BLaER1 treated with 17β-estradiol and CSF1 and Interleukin-3, amounts not matched to agents 10 nM and 100 nM (cell line): ENCODE data around the gene STAMBP.

Experiments
- H3K27ac ChIP-seq, 11 experiments: shearing (Covaris generic); formaldehyde crosslinking; 2 replicates each; pipeline ENCODE4 v1.8.1; 2022
- H3K27me3 ChIP-seq, 11 experiments: shearing (Covaris generic); formaldehyde crosslinking; 2 replicates each; pipeline ENCODE4 v1.8.1; 2022
- H3K36me3 ChIP-seq, 11 experiments: shearing (Covaris generic); formaldehyde crosslinking; 2 replicates each; pipeline ENCODE4 v1.8.1; 2022
- H3K4me1 ChIP-seq, 10 experiments: shearing (Covaris generic); formaldehyde crosslinking; 2 replicates each; pipeline ENCODE4 v1.8.1; 2022
- H3K4me2 ChIP-seq, 11 experiments: shearing (Covaris generic); formaldehyde crosslinking; 2 replicates each; pipeline ENCODE4 v1.8.1; 2022
- H3K4me3 ChIP-seq, 10 experiments: shearing (Covaris generic); formaldehyde crosslinking; 2 replicates each; pipeline ENCODE4 v1.8.1; 2022
- H3K9ac ChIP-seq, 11 experiments: shearing (Covaris generic); formaldehyde crosslinking; 2 replicates each; pipeline ENCODE4 v1.8.1; 2022
- H3K9me3 ChIP-seq, 11 experiments: shearing (Covaris generic); formaldehyde crosslinking; replicated peaks in 1 of 11; 2 replicates each; pipeline ENCODE4 v1.8.1; 2022
- H4K20me1 ChIP-seq, 11 experiments: shearing (Covaris generic); formaldehyde crosslinking; 2 replicates each; pipeline ENCODE4 v1.8.1; 2022
- Cebpa-rat ChIP-seq, 11 experiments: shearing (Covaris generic); IDR thresholded peaks; 2 replicates each; pipeline ENCODE4 v1.8.1; 2022

Gene STAMBP

GRCh38 chr2:73906847-73907505 is 78.2 kb downstream of the STAMBP start:
- no peak overlapping the region for H3K9ac ChIP-seq
- H4K20me1 ChIP-seq = no peaks in the 10 kb centered on the region
- H3K27ac ChIP-seq = peak overlapping the region in 2 of 11 experiments; percentile 12 to 13; a peak in 1 of 22 replicates
- H3K36me3 ChIP-seq = no peaks in the 10 kb centered on the region
- H3K4me3 ChIP-seq = no peak overlapping the region
- no peaks in the 10 kb centered on the region for H3K9me3 ChIP-seq
- no peak for TF ChIP-seq Cebpa-rat (IDR thresholded peaks at IDR 0.05)
- peak overlapping the region in 8 of 11 experiments; percentile 10 to 62 (median 29); a peak in 12 of 22 replicates for H3K4me2 ChIP-seq
- peaks cover 0 to 18% (median 10%) of the 10 kb centered on the region in 10 experiments; a peak in 15 of 20 replicates for H3K4me1 ChIP-seq
- no peaks in the 10 kb centered on the region for H3K27me3 ChIP-seq

GRCh38 chr2:73907840-73908452 is 79.2 kb downstream of the STAMBP start:
- Histone ChIP-seq H3K4me2 (peak overlapping the region in 5 of 11 experiments; percentile 25 to 62 (median 38); a peak in 10 of 22 replicates), H3K27ac (no peak overlapping the region; a peak in 1 of 22 replicates), H3K9me3 (no peaks in the 10 kb centered on the region), H3K4me1 (peaks cover 0 to 18% (median 10%) of the 10 kb centered on the region in 10 experiments; a peak in 15 of 20 replicates), H3K36me3 (no peaks in the 10 kb centered on the region), H3K4me3 (no peak overlapping the region), H4K20me1 (no peaks in the 10 kb centered on the region), H3K27me3 (no peaks in the 10 kb centered on the region), H3K9ac (no peak overlapping the region)
- no peak for TF ChIP-seq Cebpa-rat (IDR thresholded peaks at IDR 0.05)

DNA sequence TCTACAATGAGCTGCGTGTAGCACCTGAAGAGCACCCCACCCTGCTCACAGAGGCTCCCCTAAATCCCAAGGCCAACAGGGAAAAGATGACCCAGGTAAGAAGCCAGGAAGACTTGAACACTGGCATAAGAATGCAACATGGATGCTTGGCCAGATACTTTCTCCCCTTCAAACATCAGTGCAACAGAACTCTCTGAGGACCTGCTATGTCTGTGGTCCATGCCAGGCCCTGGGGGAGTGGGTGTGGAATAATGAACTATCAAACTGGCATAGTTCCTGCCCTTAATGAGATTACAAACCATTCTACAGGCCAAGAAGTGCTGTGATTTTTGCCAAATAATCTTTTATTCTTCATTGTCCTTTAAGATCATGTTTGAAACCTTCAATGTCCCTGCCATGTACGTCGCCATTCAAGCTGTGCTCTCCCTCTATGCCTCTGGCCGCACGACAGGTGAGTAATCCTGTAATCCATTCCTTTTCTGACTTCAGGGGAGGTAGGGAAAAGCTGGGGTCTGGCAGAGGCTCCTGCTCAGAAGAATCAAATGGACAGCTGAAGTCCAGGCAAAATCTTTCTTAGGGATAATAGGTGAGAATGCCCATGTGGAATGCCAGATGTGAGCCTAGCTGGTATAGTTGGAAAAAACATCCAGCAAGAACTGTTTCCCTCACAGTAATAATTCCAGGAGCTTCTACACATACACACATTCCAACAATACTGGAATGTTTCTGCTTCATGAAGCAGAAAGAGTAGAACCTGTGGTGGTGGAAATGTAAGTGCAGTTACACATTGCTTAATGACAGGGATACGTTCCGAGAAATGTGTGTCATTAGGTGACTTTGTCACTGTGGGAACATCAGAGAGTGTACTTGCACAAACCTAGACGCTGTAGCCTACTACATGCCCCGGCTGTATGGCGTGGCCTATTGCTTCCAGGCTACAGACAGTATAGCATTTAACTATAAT is 80.2 kb downstream of the STAMBP start:
- Histone ChIP-seq H3K36me3 (no peaks in the 10 kb centered on the region), H3K4me3 (no peak overlapping the region), H3K27ac (no peak overlapping the region), H3K27me3 (no peaks in the 10 kb centered on the region), H4K20me1 (no peaks in the 10 kb centered on the region), H3K4me1 (peaks cover 0 to 18% (median 10%) of the 10 kb centered on the region in 10 experiments; a peak in 15 of 20 replicates), H3K9ac (no peak overlapping the region), H3K9me3 (no peaks in the 10 kb centered on the region), H3K4me2 (peak overlapping the region in 1 of 11 experiments; percentile 62; a peak in 1 of 22 replicates)
- no peak for TF ChIP-seq Cebpa-rat (IDR thresholded peaks at IDR 0.05)

- no peak overlapping the region for H3K27ac ChIP-seq
- no peak for TF ChIP-seq Cebpa-rat (IDR thresholded peaks at IDR 0.05)
- no peak overlapping the region for H3K9ac ChIP-seq
- no peaks in the 10 kb centered on the region for H3K36me3 ChIP-seq
- no peak overlapping the region for H3K4me3 ChIP-seq
- H3K4me1 ChIP-seq = peaks cover 0 to 30% (median 12%) of the 10 kb centered on the region in 10 experiments; a peak in 16 of 20 replicates
- H3K9me3 ChIP-seq = no peaks in the 10 kb centered on the region
- no peaks in the 10 kb centered on the region for H3K27me3 ChIP-seq
- H4K20me1 ChIP-seq = no peaks in the 10 kb centered on the region
- H3K4me2 ChIP-seq = no peak overlapping the region
These were observed 82.2 kb downstream of the STAMBP start for GRCh38 chr2:73910873-73911547.

GRCh38 chr2:73911548-73912208 is 82.9 kb downstream of the STAMBP start:
- no peaks in the 10 kb centered on the region for H4K20me1 ChIP-seq
- no peak overlapping the region for H3K4me3 ChIP-seq
- no peaks in the 10 kb centered on the region for H3K9me3 ChIP-seq
- TF ChIP-seq Cebpa-rat (IDR thresholded peaks at IDR 0.05) = no peak
- no peak overlapping the region for H3K9ac ChIP-seq
- no peaks in the 10 kb centered on the region for H3K27me3 ChIP-seq
- no peaks in the 10 kb centered on the region for H3K36me3 ChIP-seq
- peaks cover 0 to 29% (median 12%) of the 10 kb centered on the region in 10 experiments; a peak in 16 of 20 replicates for H3K4me1 ChIP-seq
- no peak overlapping the region for H3K27ac ChIP-seq
- no peak overlapping the region for H3K4me2 ChIP-seq

DNA sequence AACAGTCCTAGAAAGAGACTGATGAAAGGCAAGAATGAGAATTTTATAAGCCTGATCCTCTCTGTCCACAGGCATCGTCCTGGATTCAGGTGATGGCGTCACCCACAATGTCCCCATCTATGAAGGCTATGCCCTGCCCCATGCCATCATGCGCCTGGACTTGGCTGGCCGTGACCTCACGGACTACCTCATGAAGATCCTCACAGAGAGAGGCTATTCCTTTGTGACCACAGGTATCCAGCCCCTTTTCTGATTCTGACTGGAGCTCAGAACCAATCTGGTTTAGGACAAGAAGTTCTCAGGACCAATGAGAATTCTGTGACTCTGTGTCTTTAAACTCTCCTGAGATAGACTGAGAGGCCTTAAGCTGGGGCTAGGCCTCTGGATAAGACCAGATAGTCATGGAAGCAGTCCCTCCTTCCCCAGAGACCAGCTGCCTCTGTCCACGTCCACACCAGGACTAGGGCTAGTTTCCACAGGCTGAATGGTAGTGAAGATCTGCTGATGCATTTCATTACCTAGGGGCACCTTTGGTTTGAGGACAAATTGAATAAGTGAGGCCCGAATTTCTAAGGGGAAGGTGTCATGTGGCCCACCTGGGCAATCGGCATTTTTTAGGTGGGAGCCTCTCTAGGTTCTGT is 84.8 kb downstream of the STAMBP start:
- TF ChIP-seq Cebpa-rat (IDR thresholded peaks at IDR 0.05) = no peak
- Histone ChIP-seq H3K36me3 (no peaks in the 10 kb centered on the region), H3K4me3 (no peak overlapping the region), H3K27me3 (no peaks in the 10 kb centered on the region), H4K20me1 (no peaks in the 10 kb centered on the region), H3K4me1 (peaks cover 0 to 12% (median 7%) of the 10 kb centered on the region in 10 experiments; a peak in 12 of 20 replicates), H3K9ac (no peak overlapping the region), H3K4me2 (no peak overlapping the region), H3K27ac (no peak overlapping the region), H3K9me3 (0 out of 22 replicates have a peak, but pooled peaks cover 0 to 2% (median 0%) of the 10 kb centered on the region in 11 experiments)

GRCh38 chr2:73914667-73915066 is 85.9 kb downstream of the STAMBP start:
- Histone ChIP-seq H3K36me3 (no peaks in the 10 kb centered on the region), H3K9ac (no peak overlapping the region), H3K27me3 (no peaks in the 10 kb centered on the region), H3K4me1 (peaks cover 0 to 12% (median 7%) of the 10 kb centered on the region in 10 experiments; a peak in 12 of 20 replicates), H3K4me3 (no peak overlapping the region), H3K27ac (no peak overlapping the region), H4K20me1 (no peaks in the 10 kb centered on the region), H3K4me2 (peak overlapping the region in 2 of 11 experiments; percentile 17 to 24; a peak in 3 of 22 replicates), H3K9me3 (0 out of 22 replicates have a peak, but pooled peaks cover 0 to 7% (median 0%) of the 10 kb centered on the region in 11 experiments)
- no peak for TF ChIP-seq Cebpa-rat (IDR thresholded peaks at IDR 0.05)
